Fibroblast of lung (primary cell): ENCODE data around the gene NUDT3.

ENCODE experiments used
- CTCF ChIP-seq, 2 donors: IDR thresholded peaks in 1 of 2; conservative IDR thresholded peaks in 1 of 2; 1 replicate in 1 of 2; 2 replicates in 1 of 2; pipeline ENCODE4 v1.5.1; 2011 to 2012; ENCODE audit warnings: low read length in 2 of 2, control low read depth in 1 of 2, inconsistent platforms in 1 of 2, low read depth in 1 of 2, mild to moderate bottlenecking in 1 of 2
- EZH2 ChIP-seq: IDR thresholded peaks from 2 replicates; pipeline ENCODE4 v1.5.1; 2012; ENCODE audit warnings: low read length, control low read depth, mild to moderate bottlenecking; ENCODE audit errors: missing control alignments

- no peak for TF ChIP-seq CTCF (conservative IDR thresholded peaks at IDR 0.05 in 1 of 2, IDR thresholded peaks at IDR 0.05 in 1 of 2; ENCODE audit: low read depth in 1 of 2, low read length in 2 of 2)
- TF ChIP-seq EZH2, result no peak
Measured at GRCh38 chr6:34248198-34248726, 144.2 kb downstream of the NUDT3 start.
